DOHH2 (cell line): ENCODE results near the gene PSMB5.
A peak's percentile ranks its signal among the peaks of the same experiment; 100 is the strongest.

Experiments used
- H3F3A ChIP-seq: fragments of 200-600 bp; sonication (generic), shearing (Covaris generic); 2 replicates; pipeline ENCODE4 v1.6.0; 2016; ENCODE audit warnings: antibody characterized with exemption, mild to moderate bottlenecking; ENCODE audit not compliant: control insufficient read depth, insufficient read depth
- H3K27ac ChIP-seq: fragments of 200-600 bp; sonication (generic); 2 replicates; pipeline ENCODE4 v1.5.1; 2014; ENCODE audit warnings: low read depth, mild to moderate bottlenecking, low read length, moderate library complexity
- H3K27me3 ChIP-seq: fragments of 200-600 bp; sonication (generic); 2 replicates; pipeline ENCODE4 v1.6.1; 2014; ENCODE audit warnings: mild to moderate bottlenecking, low read length, mixed read lengths; ENCODE audit not compliant: control insufficient read depth
- H3K36me3 ChIP-seq: fragments of 200-600 bp; sonication (generic); 2 replicates; pipeline ENCODE4 v1.6.1; 2014; ENCODE audit warnings: mild to moderate bottlenecking, low read length, moderate library complexity, mixed read lengths; ENCODE audit not compliant: control insufficient read depth
- H3K4me1 ChIP-seq: fragments of 200-600 bp; sonication (generic); 2 replicates; pipeline ENCODE4 v1.6.1; 2014; ENCODE audit warnings: mild to moderate bottlenecking, low read length, mixed read lengths; ENCODE audit not compliant: control insufficient read depth
- H3K4me2 ChIP-seq: fragments of 200-600 bp; sonication (generic); 2 replicates; pipeline ENCODE4 v1.6.0; 2014; ENCODE audit warnings: mild to moderate bottlenecking, low read length, moderate library complexity
- H3K4me3 ChIP-seq: fragments of 200-600 bp; sonication (generic); 2 replicates; pipeline ENCODE4 v1.5.1; 2014; ENCODE audit warnings: mild to moderate bottlenecking, low read length, mixed read lengths
- H3K79me2 ChIP-seq: fragments of 200-600 bp; sonication (generic); 2 replicates; pipeline ENCODE4 v1.6.1; 2014; ENCODE audit warnings: mild to moderate bottlenecking, low read length, mixed read lengths; ENCODE audit not compliant: control insufficient read depth
- H3K9me2 ChIP-seq: fragments of 200-600 bp; sonication (generic); replicated peaks from 2 replicates; pipeline ENCODE4 v1.6.1; 2014; ENCODE audit warnings: mild to moderate bottlenecking, low read length, mixed read lengths; ENCODE audit not compliant: control insufficient read depth
- H3K9me3 ChIP-seq: fragments of 200-600 bp; sonication (generic); 2 replicates; pipeline ENCODE4 v1.6.1; 2014; ENCODE audit warnings: antibody characterized with exemption, low read length, mixed read lengths; ENCODE audit not compliant: control insufficient read depth, insufficient read depth
- H4K20me1 ChIP-seq: fragments of 200-600 bp; sonication (generic); 2 replicates; pipeline ENCODE4 v1.6.0; 2014; ENCODE audit warnings: low read depth, mild to moderate bottlenecking, antibody characterized with exemption, low read length, moderate library complexity; ENCODE audit not compliant: control insufficient read depth, insufficient read depth
- EZH2phosphoT487 ChIP-seq: fragments of 200-600 bp; sonication (generic); IDR thresholded peaks from 2 replicates; pipeline ENCODE4 v1.6.1; 2017; ENCODE audit warnings: borderline replicate concordance, mild to moderate bottlenecking, antibody characterized with exemption, low read length, moderate library complexity, mixed read lengths
- TF ChIP-seq, protein P1 (sequence below): fragments of 200-600 bp; sonication (generic); IDR thresholded peaks from one replicate; pipeline ENCODE4 v1.5.1; 2014; ENCODE audit warnings: antibody characterized with exemption, mild to moderate bottlenecking, low read depth, low read length; ENCODE audit not compliant: poor library complexity, severe bottlenecking

Gene PSMB5

DNA sequence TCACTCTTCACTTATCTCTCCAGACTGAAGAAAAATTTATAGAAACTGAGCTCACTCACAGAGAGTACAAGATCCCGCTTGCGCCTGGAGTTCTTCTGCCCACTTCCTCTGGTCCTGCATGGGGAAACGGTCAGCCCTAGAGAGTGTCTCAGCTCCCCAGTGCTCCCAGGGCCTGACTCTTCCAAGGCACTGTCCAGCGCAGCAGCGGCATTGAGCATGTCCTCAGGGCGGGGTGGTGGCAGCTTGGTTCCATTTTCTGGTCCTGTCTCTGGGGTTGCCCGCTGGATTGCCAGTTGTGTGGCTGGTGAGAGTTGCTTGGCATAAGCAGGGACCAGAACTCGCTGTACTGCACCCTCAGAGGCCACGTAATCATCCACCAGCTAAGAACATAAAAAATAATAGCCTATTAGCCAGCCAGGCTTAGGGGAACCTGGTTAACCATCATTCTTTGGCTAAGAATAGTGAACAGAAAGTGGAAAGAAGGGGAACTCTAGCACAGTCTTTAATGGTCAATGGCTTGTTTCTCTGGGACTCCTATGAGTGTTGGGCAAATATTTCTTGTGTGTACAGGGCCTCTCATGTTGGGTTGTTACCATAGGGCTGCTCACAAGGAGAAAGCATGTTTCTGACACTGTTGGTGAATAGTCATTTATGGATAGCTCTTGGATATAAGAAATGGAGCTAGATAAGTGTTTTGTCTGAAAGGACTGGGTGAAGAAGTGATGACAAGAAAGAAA lies 38.6 kb downstream of the PSMB5 start:
- Histone ChIP-seq H3K9me3 (no peaks in the 10 kb centered on the region), H3K36me3 (peaks cover 8% of the 10 kb centered on the region; the same call in 1 of the 2 replicates), H3K79me2 (no peaks in the 10 kb centered on the region), H3K27me3 (no peaks in the 10 kb centered on the region), H3K4me2 (no peak overlapping the region), H3K27ac (no peak overlapping the region), H3K4me1 (peaks cover 5% of the 10 kb centered on the region; the same call in 1 of the 2 replicates), H3K9me2 (no peaks in the 10 kb centered on the region), H3F3A (peaks cover 3% of the 10 kb centered on the region; the same call in 1 of the 2 replicates), H3K4me3 (no peak overlapping the region), H4K20me1 (no peaks in the 10 kb centered on the region)
- TF ChIP-seq EZH2phosphoT487: no peak
- TF ChIP-seq, protein P1, sequence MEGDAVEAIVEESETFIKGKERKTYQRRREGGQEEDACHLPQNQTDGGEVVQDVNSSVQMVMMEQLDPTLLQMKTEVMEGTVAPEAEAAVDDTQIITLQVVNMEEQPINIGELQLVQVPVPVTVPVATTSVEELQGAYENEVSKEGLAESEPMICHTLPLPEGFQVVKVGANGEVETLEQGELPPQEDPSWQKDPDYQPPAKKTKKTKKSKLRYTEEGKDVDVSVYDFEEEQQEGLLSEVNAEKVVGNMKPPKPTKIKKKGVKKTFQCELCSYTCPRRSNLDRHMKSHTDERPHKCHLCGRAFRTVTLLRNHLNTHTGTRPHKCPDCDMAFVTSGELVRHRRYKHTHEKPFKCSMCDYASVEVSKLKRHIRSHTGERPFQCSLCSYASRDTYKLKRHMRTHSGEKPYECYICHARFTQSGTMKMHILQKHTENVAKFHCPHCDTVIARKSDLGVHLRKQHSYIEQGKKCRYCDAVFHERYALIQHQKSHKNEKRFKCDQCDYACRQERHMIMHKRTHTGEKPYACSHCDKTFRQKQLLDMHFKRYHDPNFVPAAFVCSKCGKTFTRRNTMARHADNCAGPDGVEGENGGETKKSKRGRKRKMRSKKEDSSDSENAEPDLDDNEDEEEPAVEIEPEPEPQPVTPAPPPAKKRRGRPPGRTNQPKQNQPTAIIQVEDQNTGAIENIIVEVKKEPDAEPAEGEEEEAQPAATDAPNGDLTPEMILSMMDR: no peak

DNA sequence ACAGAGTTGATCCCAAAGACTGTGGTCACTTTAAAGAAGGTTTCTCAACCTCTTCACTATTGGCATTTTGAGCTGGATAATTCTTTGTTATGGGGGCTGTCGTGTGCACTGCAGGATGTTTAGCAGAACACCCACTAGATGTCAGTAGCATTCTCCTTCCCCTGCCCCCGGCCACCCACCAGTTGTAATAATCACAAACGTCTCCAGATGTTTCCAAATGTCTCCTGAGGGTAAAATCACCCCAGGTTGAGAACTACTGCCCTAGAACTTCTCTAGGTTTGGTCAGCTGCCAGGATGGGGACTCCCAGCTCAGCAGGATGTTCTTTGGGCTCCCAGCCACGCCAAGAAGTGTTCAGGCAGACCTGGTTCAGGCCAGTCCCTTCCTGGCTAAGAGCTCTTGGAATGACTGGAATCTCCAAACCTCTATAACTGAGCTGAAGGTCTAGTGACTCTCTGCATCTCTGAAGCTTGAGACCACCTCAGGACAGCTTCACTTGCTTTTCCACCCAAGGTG lies 39.9 kb downstream of the PSMB5 start:
- no peaks in the 10 kb centered on the region for H3K9me2 ChIP-seq
- no peak for TF ChIP-seq EZH2phosphoT487
- TF ChIP-seq, protein P1: peak; percentile 71
- H3K4me1 ChIP-seq: peaks cover 5% of the 10 kb centered on the region; the same call in 1 of the 2 replicates
- no peaks in the 10 kb centered on the region for H3K79me2 ChIP-seq
- no peaks in the 10 kb centered on the region for H3F3A ChIP-seq
- no peak overlapping the region for H3K4me3 ChIP-seq
- peaks cover 9% of the 10 kb centered on the region; the same call in 1 of the 2 replicates for H3K36me3 ChIP-seq
- no peaks in the 10 kb centered on the region for H4K20me1 ChIP-seq
- H3K27me3 ChIP-seq: no peaks in the 10 kb centered on the region
- H3K4me2 ChIP-seq: no peak overlapping the region
- H3K9me3 ChIP-seq: no peaks in the 10 kb centered on the region
- H3K27ac ChIP-seq: no peak overlapping the region

DNA sequence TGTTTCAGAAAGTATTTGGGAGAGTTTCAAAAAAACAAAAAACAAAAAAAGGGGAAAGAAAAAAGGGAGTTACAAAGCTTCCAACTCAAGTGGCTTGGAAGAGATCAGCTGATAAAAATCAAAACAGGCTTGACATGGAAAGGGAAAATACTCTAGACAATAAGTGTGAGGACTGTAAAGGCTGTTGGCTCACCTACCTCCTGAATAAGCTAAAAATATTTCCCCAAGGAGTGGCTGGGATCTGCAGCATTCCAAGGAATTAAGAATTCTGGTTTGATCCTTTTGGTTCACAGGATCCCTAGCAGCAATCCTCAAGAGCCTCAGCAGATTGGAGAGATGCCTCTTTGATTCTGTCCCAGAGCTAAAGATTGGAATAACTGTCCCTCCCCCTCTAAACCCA lies 41.2 kb downstream of the PSMB5 start:
- peaks cover 5% of the 10 kb centered on the region; the same call in 1 of the 2 replicates for H3K4me1 ChIP-seq
- no peaks in the 10 kb centered on the region for H3F3A ChIP-seq
- no peak overlapping the region for H3K4me2 ChIP-seq
- peaks cover 11% of the 10 kb centered on the region for H3K36me3 ChIP-seq
- no peaks in the 10 kb centered on the region for H3K27me3 ChIP-seq
- no peaks in the 10 kb centered on the region for H3K9me3 ChIP-seq
- TF ChIP-seq, protein P1: no peak
- TF ChIP-seq EZH2phosphoT487: no peak
- no peaks in the 10 kb centered on the region for H3K79me2 ChIP-seq
- H4K20me1 ChIP-seq: no peaks in the 10 kb centered on the region
- H3K4me3 ChIP-seq: no peak overlapping the region
- H3K9me2 ChIP-seq: no peaks in the 10 kb centered on the region
- no peak overlapping the region for H3K27ac ChIP-seq
